Ovary (tissue), 9 donors: ENCODE results near the gene RPS21. TPM values are rescaled to one million over a fixed set of nuclear protein-coding genes. Genes with fewer than 3 reads are reported as not detected.

ENCODE experiments used
- DNase-seq, 5 donors: peaks; one replicate each; pipeline ENCODE4 v3.0.0-alpha.2; 2019 to 2020
- H3K27ac ChIP-seq, 2 donors: fragments of 200-600 bp; one replicate each; pipeline versions ENCODE4 v1.5.1 to v1.8.0; 2019 to 2022
- H3K27me3 ChIP-seq: fragments of 200-600 bp; one replicate; pipeline ENCODE4 v1.8.0; 2022
- H3K36me3 ChIP-seq: fragments of 200-600 bp; sonication (generic); one replicate; pipeline ENCODE4 v1.5.1; 2019
- H3K4me1 ChIP-seq: one replicate; pipeline ENCODE4 v1.8.1; 2013; ENCODE audit warnings: mild to moderate bottlenecking, moderate library complexity; ENCODE audit not compliant: insufficient read depth
- H3K4me3 ChIP-seq: fragments of 200-600 bp; sonication (generic); one replicate; pipeline ENCODE4 v1.5.1; 2017
- H3K9me3 ChIP-seq, 2 donors: fragments of 200-600 bp in 1 of 2; sonication (generic) in 1 of 2; one replicate each; pipeline versions ENCODE4 v1.5.1 to v1.8.1; 2013 to 2019; ENCODE audit warnings: mild to moderate bottlenecking in 1 of 2, moderate library complexity in 1 of 2
- CTCF ChIP-seq, 3 donors: fragments of 450-650 bp in 2 of 3; fragments of 200-600 bp in 1 of 3; IDR thresholded peaks; one replicate each; pipeline versions ENCODE4 v1.5.1 to v1.8.0; 2016 to 2022; ENCODE audit warnings: antibody characterized with exemption in 3 of 3, mild to moderate bottlenecking in 1 of 3
- EP300 ChIP-seq: sonication (generic); formaldehyde crosslinking; IDR thresholded peaks from one replicate; pipeline ENCODE4 v1.6.1; 2017; ENCODE audit warnings: antibody characterized with exemption
- POLR2A ChIP-seq: fragments of 450-650 bp; IDR thresholded peaks from one replicate; pipeline ENCODE4 v1.6.1; 2017; ENCODE audit warnings: antibody characterized with exemption, mild to moderate bottlenecking, moderate library complexity
- WGBS, 3 donors: extraction: QIAGEN DNeasy Blood & Tissue Kit in 1 of 3; methylation state at CpG; one replicate each; pipeline versions ENCODE4 v1.1.5 to v1.1.7; 2013 to 2017; 5-methylcytosine and 5-hydroxymethylcytosine counted together
- intact Hi-C, 4 donors: fragments of 100-400 bp; cut with DNase I; formaldehyde crosslinking; loops; one replicate each; pipeline versions ENCODE4 v1.11.0 to v1.15.1; 2022 to 2023
- polyA plus RNA-seq, 2 donors: library from polyadenylated mRNA; stranded (reverse); fragments of 200-250 nt in 1 of 2; fragments of 350-450 nt in 1 of 2; fragmentation: Illumina TruSeq in 1 of 2; extraction: RNeasy Lipid Tissue Mini Kit (QIAGEN cat#74804) in 1 of 2; gene quantifications; one replicate each; pipeline ENCODE4 v1.2.3, GENCODE V29; 2013 to 2014
- total RNA-seq, 7 donors: library from RNA; depleted of rRNA in 2 of 7; stranded (reverse); fragments of >200 nt in 2 of 7; fragmentation: NEBNext Ultra II Directional in 3 of 7; extraction: Animal tissue kit (Norgen Biotek cat#: 25700) in 3 of 7; gene quantifications; one replicate each; pipeline versions ENCODE4 v1.1.0 to v1.2.4, GENCODE V29; 2016 to 2023
- donor health status: DM: no; HTN: no; CAD: no; lungs with moderate emphysema.
- donor health status: DM: no; HTN: no; CAD: no.
- donor health status: Bipolar disorder and iron deficiency.
- donor health status: DM: yes; HTN: yes; CAD: no.
- donor health status: DM: no; HTN: no; CAD: no.
- donor health status: DM: yes; HTN: yes; CAD: no.

The RPS21 gene
- total and polyA plus RNA-seq, 9 donors = 1,038 to 9,967 (median 2,977) TPM

- no peaks in the 10 kb centered on the region for H3K9me3 ChIP-seq
- DNase-seq = no peak
- no peak overlapping the region for H3K27ac ChIP-seq
- intact Hi-C loops = no loop called here
- no peak overlapping the region for H3K4me3 ChIP-seq
- no peaks in the 10 kb centered on the region for H3K4me1 ChIP-seq
- no peak for TF ChIP-seq EP300
- TF ChIP-seq POLR2A = no peak
- TF ChIP-seq CTCF (IDR thresholded peaks at IDR 0.05) = no peak
- H3K27me3 ChIP-seq = no peaks in the 10 kb centered on the region
- 83 to 87% (median 84%) methylated on average over 22 to 27 of the region's 27 CpGs for WGBS, 3 donors
- H3K36me3 ChIP-seq = no peaks in the 10 kb centered on the region
These were observed 8.7 kb downstream of the RPS21 start for GRCh38 chr20:62395311-62396242.

- intact Hi-C loops = no loop called here
- WGBS, 3 donors = 83 to 87% (median 83%) methylated on average over 35 of the region's 35 CpGs
These were observed 9.7 kb downstream of the RPS21 start for GRCh38 chr20:62396367-62397239.

GRCh38 chr20:62398120-62398821, 11.4 kb downstream of the RPS21 start:
- intact Hi-C loops = no loop called here
- Histone ChIP-seq H3K27me3 (no peaks in the 10 kb centered on the region), H3K36me3 (no peaks in the 10 kb centered on the region), H3K27ac (no peak overlapping the region), H3K4me1 (no peaks in the 10 kb centered on the region), H3K4me3 (no peak overlapping the region), H3K9me3 (no peaks in the 10 kb centered on the region)
- 94 to 95% (median 94%) methylated on average over 19 of the region's 19 CpGs for WGBS, 3 donors
- no peak for DNase-seq
- TF ChIP-seq POLR2A (no peak), CTCF (IDR thresholded peaks at IDR 0.05) (no peak), EP300 (no peak)

More at GRCh38 chr20:62396367-62397239, 9.7 kb downstream of the RPS21 start:
- DNase-seq = no peak
- no peaks in the 10 kb centered on the region for H3K4me1 ChIP-seq
- H3K9me3 ChIP-seq = no peaks in the 10 kb centered on the region
- H3K27ac ChIP-seq = no peak overlapping the region
- TF ChIP-seq POLR2A (no peak), CTCF (IDR thresholded peaks at IDR 0.05) (no peak), EP300 (no peak)
- no peaks in the 10 kb centered on the region for H3K27me3 ChIP-seq
- no peaks in the 10 kb centered on the region for H3K36me3 ChIP-seq
- H3K4me3 ChIP-seq = no peak overlapping the region

GRCh38 chr20:62400021-62400420, 13.1 kb downstream of the RPS21 start:
- H3K36me3 ChIP-seq = no peaks in the 10 kb centered on the region

More at GRCh38 chr20:62400021-62400420, 13.1 kb downstream of the RPS21 start:
- intact Hi-C loops = loop anchor here in 2 of 4 donors (10.0 kb wide), 2 partner anchors 245 to 385 kb away; partner anchors contain the start of gene SLCO4A1 (in 1 of the 2)
- DNase-seq = no peak
- Histone ChIP-seq H3K9me3 (no peaks in the 10 kb centered on the region), H3K4me3 (no peak overlapping the region), H3K4me1 (no peaks in the 10 kb centered on the region), H3K27me3 (no peaks in the 10 kb centered on the region), H3K27ac (no peak overlapping the region)
- WGBS, 3 donors = 78 to 80% (median 80%) methylated on average over 7 of the region's 7 CpGs
- TF ChIP-seq EP300 (no peak), POLR2A (no peak), CTCF (IDR thresholded peaks at IDR 0.05) (no peak)
